A673 (cell line): ENCODE results near the gene ZP2. TPM values are rescaled to one million over a fixed set of nuclear protein-coding genes. Genes with fewer than 3 reads are reported as not detected.

Experiments used
- BruUV-seq: library from RNA; stranded (reverse); fragments of 400-500 nt; replicated peaks from 2 replicates; lab custom pipeline; 2021; lab: Mats Ljungman, UMichigan
- CTCF ChIA-PET: fragments of 300-600 bp; sonication (Branson Sonifier 250); formaldehyde crosslinking; loops from one replicate; lab custom pipeline; 2022; ENCODE audit warnings: antibody characterized with exemption; lab: Charles Lee
- POLR2A ChIA-PET: fragments of 300-600 bp; sonication (Branson Sonifier 250); formaldehyde crosslinking; loops from one replicate; lab custom pipeline; 2022; ENCODE audit warnings: antibody characterized with exemption; ENCODE audit not compliant: low non-redundant PET; lab: Charles Lee
- DNase-seq: peaks from one replicate; pipeline ENCODE4 v3.0.0-alpha.2; 2015; ENCODE audit warnings: low spot score
- H3K27ac ChIP-seq: fragments of 200-600 bp; sonication (generic); 2 replicates; pipeline ENCODE4 v1.5.1; 2016; ENCODE audit warnings: mixed run types, low read depth, mild to moderate bottlenecking, mixed read lengths, antibody characterized with exemption, low read length; ENCODE audit not compliant: poor library complexity, severe bottlenecking
- H3K27me3 ChIP-seq: fragments of 200-600 bp; sonication (generic); replicated peaks from 2 replicates; pipeline ENCODE4 v1.6.1; 2017; ENCODE audit warnings: mixed run types, low read depth, mild to moderate bottlenecking, mixed read lengths, antibody characterized with exemption, low read length; ENCODE audit not compliant: insufficient read depth, poor library complexity
- H3K36me3 ChIP-seq: fragments of 200-600 bp; sonication (generic); 2 replicates; pipeline ENCODE4 v1.6.1; 2016; ENCODE audit warnings: mixed run types, mild to moderate bottlenecking, mixed read lengths, antibody characterized with exemption, low read length; ENCODE audit not compliant: insufficient read depth, poor library complexity, severe bottlenecking
- H3K4me1 ChIP-seq: fragments of 200-600 bp; sonication (generic); 2 replicates; pipeline ENCODE4 v1.6.1; 2017; ENCODE audit warnings: mixed run types, mild to moderate bottlenecking, mixed read lengths, antibody characterized with exemption, low read length; ENCODE audit not compliant: insufficient read depth, poor library complexity, severe bottlenecking
- H3K4me3 ChIP-seq: fragments of 200-600 bp; sonication (generic); 2 replicates; pipeline ENCODE4 v1.5.1; 2016; ENCODE audit warnings: low read depth, mixed run types, mild to moderate bottlenecking, mixed read lengths, low read length; ENCODE audit not compliant: poor library complexity, severe bottlenecking
- H3K9me3 ChIP-seq: fragments of 200-600 bp; sonication (generic); 2 replicates; pipeline ENCODE4 v1.6.1; 2016; ENCODE audit warnings: mixed run types, low read depth, mild to moderate bottlenecking, mixed read lengths, antibody characterized with exemption, low read length; ENCODE audit not compliant: poor library complexity, severe bottlenecking
- CTCF ChIP-seq: fragments of 300-800, 200-600 bp; sonication (generic); conservative IDR thresholded peaks from 2 replicates; pipeline ENCODE4 v1.5.1; 2017; ENCODE audit warnings: low read depth, mild to moderate bottlenecking, antibody characterized with exemption, low read length, moderate library complexity, mixed read lengths
- EZH2 ChIP-seq: fragments of 200-600 bp; sonication (generic); IDR thresholded peaks from 2 replicates; pipeline ENCODE4 v1.6.1; 2017; ENCODE audit warnings: borderline replicate concordance, low read depth, mild to moderate bottlenecking, mixed read lengths, antibody characterized with exemption, low read length; ENCODE audit not compliant: poor library complexity, severe bottlenecking
- intact Hi-C: fragments of 100-400 bp; cut with micrococcal nuclease; formaldehyde crosslinking; loops from one replicate; pipeline ENCODE4 v1.10.0; 2022; ENCODE audit not compliant: unreplicated experiment
- total RNA-seq: library from RNA; stranded (reverse); gene quantifications from 2 replicates; pipeline ENCODE4 v1.2.3, GENCODE V29; 2021

Gene ZP2
- total RNA-seq, 1 experiment from 2014 or later = not detected

- no TSS peak for BruUV-seq
These were observed 50.2 kb downstream of the ZP2 start for GRCh38 chr16:21161211-21161610.

GRCh38 chr16:21160276-21160675, 51.1 kb downstream of the ZP2 start:
- POLR2A ChIA-PET = no interaction called here
- BruUV-seq = no TSS peak
- intact Hi-C loops = no loop called here
- no peaks in the 10 kb centered on the region for H3K36me3 ChIP-seq
- H3K4me1 ChIP-seq = peaks cover 19% of the 10 kb centered on the region
- no peak overlapping the region for H3K27ac ChIP-seq
- TF ChIP-seq CTCF (no peak), EZH2 (no peak)
- no peak overlapping the region for H3K4me3 ChIP-seq
- no peaks in the 10 kb centered on the region for H3K9me3 ChIP-seq
- no peak for DNase-seq
- CTCF ChIA-PET = no interaction called here
- no peaks in the 10 kb centered on the region for H3K27me3 ChIP-seq

More at GRCh38 chr16:21161211-21161610, 50.2 kb downstream of the ZP2 start:
- Histone ChIP-seq H3K27me3 (no peaks in the 10 kb centered on the region), H3K9me3 (no peaks in the 10 kb centered on the region), H3K27ac (no peak overlapping the region), H3K4me3 (no peak overlapping the region), H3K4me1 (peaks cover 19% of the 10 kb centered on the region), H3K36me3 (no peaks in the 10 kb centered on the region)
- ChIA-PET POLR2A (interaction anchor here (0.6 kb wide), 1 partner anchor 140 kb away, joined by 3 read pairs; no protein-coding TSS in a partner anchor), CTCF (no interaction called here)
- intact Hi-C loops = no loop called here
- TF ChIP-seq EZH2 (no peak), CTCF (no peak)
- DNase-seq = no peak

- intact Hi-C loops = loop anchor here (5.0 kb wide), 2 partner anchors 398 to 1163 kb away; no protein-coding TSS in a partner anchor
- H3K27me3 ChIP-seq = no peaks in the 10 kb centered on the region
- ChIA-PET POLR2A (interaction anchor here (0.6 kb wide), 1 partner anchor 59 kb away, joined by 3 read pairs; no protein-coding TSS in a partner anchor), CTCF (no interaction called here)
- H3K27ac ChIP-seq = no peak overlapping the region
- no peak for DNase-seq
- peak overlapping the region; percentile 67 for H3K4me3 ChIP-seq
- BruUV-seq = no TSS peak
- H3K4me1 ChIP-seq = peaks cover 19% of the 10 kb centered on the region
- H3K36me3 ChIP-seq = no peaks in the 10 kb centered on the region
- no peaks in the 10 kb centered on the region for H3K9me3 ChIP-seq
- no peak for TF ChIP-seq EZH2
- no peak for TF ChIP-seq CTCF
These were observed 52.0 kb downstream of the ZP2 start for GRCh38 chr16:21159281-21159951.
